Panc1 (cell line): ENCODE measurements around the gene TTLL11.

Experiments used
- CTCF ChIP-seq: fragments of 450-650 bp; IDR thresholded peaks from 2 replicates; pipeline ENCODE4 v1.5.1; 2017; ENCODE audit warnings: mild to moderate bottlenecking
- REST ChIP-seq, 2 experiments: IDR thresholded peaks; 2 replicates each; pipeline ENCODE4 v1.6.1; 2011 to 2012; ENCODE audit warnings: low read depth in 2 of 2, control low read depth in 1 of 2, low read length in 1 of 2, mild to moderate bottlenecking in 1 of 2, moderate library complexity in 1 of 2; ENCODE audit not compliant: insufficient read depth in 1 of 2
- TCF7L2 ChIP-seq: IDR thresholded peaks from 2 replicates; pipeline ENCODE4 v1.6.1; 2011; ENCODE audit warnings: mild to moderate bottlenecking, low read depth, low read length, inconsistent platforms

- TF ChIP-seq CTCF (no peak), REST (IDR thresholded peaks at IDR 0.05; ENCODE audit: insufficient read depth in 1 of 2, low read depth in 2 of 2, low read length in 1 of 2) (no peak), TCF7L2 (no peak)
Measured at GRCh38 chr9:121939643-121940042, 153.5 kb downstream of the TTLL11 start.
